ENCODE measurements around the gene CNTN3.

- TF ChIP-seq CTCF (IDR thresholded peaks at IDR 0.05), result no peak
- TF ChIP-seq POLR2AphosphoS5 (IDR thresholded peaks at IDR 0.05), result no peak
- no peak for TF ChIP-seq EP300 (IDR thresholded peaks at IDR 0.05)
Observed at GRCh38 chr3:74617776-74618175, 3.3 kb upstream of the CNTN3 start.
